ENCODE data around the gene TMEM186. TPM values are rescaled to one million over a fixed set of nuclear protein-coding genes. Genes with fewer than 3 reads are reported as not detected.
"Not testable (repeated sequence)": the region's sequence is repeated elsewhere in the genome, so short reads cannot be mapped to it uniquely, and the experiment has no call there.

The TMEM186 gene
- total and polyA plus RNA-seq, 4 experiments from 2014 or later, result 9.4 to 20.0 (median 16.7) TPM

- Histone ChIP-seq H3K27ac (ENCODE audit: low read depth, low read length) (no peak overlapping the region), H3K4me1 (ENCODE audit: insufficient read depth, low read length) (no peaks in the 10 kb centered on the region), H3K4me3 (ENCODE audit: low read length in 2 of 2) (no peak overlapping the region), H3K36me3 (ENCODE audit: insufficient read depth, low read length) (peaks cover 79% of the 10 kb centered on the region), H3K27me3 (ENCODE audit: insufficient read depth, low read length) (no peaks in the 10 kb centered on the region), H3K9me3 (ENCODE audit: control insufficient read depth in 1 of 2, low read length in 2 of 2) (no peaks in the 10 kb centered on the region)
- Mint-ChIP-seq H3K27me3 (no peaks in the 10 kb centered on the region), H3K36me3 (peaks cover 48 to 78% of the 10 kb centered on the region in 2 donors), H3K4me3 (no peak overlapping the region), H3K4me1 (peaks cover 0 to 6% (median 3%) of the 10 kb centered on the region in 4 donors), H3K27ac (peak overlapping the region in 1 of 7 donors; percentile 12), H3K9me3 (no peaks in the 10 kb centered on the region)
- DNase-seq, result no peak
- CTCF ChIA-PET (ENCODE audit: partially characterized antibody), result no interaction called here
- intact Hi-C loops (cut with micrococcal nuclease), result no loop called here
- POLR2A ChIA-PET (ENCODE audit: partially characterized antibody), result no interaction called here
Observed at GRCh38 chr16:8808613-8809353, 11.3 kb upstream of the TMEM186 start.

DNA sequence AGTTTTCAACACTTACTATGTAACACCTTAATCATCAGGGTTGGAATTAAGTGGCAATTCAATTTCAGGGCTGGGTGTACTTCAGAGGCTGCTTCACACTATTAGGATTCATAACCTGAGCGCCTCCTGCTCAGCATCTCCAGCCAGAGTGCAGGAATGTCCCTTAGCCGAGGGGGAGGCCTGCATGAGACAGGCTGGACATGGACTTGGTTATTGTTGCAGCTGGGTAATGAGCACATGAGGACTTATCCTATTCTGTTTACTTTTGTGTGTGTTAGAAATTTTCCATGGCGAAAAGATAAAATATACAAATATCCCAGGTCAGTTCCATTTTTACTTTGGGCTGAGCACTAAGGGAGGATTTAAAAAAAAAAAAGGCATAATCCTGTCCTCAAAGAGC is 10.6 kb upstream of the TMEM186 start:
- no peak overlapping the region for H3K4me3 ChIP-seq (ENCODE audit: low read length in 2 of 2)

DNA sequence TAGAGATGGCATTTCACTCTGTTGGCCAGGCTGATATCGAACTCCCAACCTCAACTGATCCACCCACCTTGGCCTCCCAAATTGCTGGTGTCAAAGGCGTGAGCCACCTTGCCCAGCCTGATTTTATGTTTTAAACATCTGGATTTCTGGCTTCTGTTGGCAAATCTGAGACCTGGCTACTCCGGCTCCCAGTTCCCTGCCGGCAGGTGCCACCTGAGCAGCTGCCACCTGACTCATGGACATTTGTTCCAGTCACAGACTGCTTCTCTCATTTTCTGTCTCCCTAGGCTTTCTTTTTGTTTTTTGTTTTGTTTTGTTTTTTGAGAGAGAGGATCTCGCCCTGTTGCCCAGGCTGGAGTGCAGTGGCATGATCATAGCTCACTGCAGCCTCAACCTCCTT is 9.8 kb upstream of the TMEM186 start:
- CTCF ChIA-PET (ENCODE audit: partially characterized antibody), result no interaction called here
- no peak overlapping the region for H3K27ac ChIP-seq (ENCODE audit: low read depth, low read length)
- H3K4me1 ChIP-seq (ENCODE audit: insufficient read depth, low read length), result no peaks in the 10 kb centered on the region
- Mint-ChIP-seq H3K36me3 (peaks cover 45 to 76% of the 10 kb centered on the region in 2 donors), H3K27me3 (no peaks in the 10 kb centered on the region), H3K4me1 (peaks cover 2 to 9% (median 8%) of the 10 kb centered on the region in 4 donors), H3K27ac (peak overlapping the region in 1 of 7 donors; percentile 68), H3K9me3 (no peaks in the 10 kb centered on the region), H3K4me3 (no peak overlapping the region)
- POLR2A ChIA-PET (ENCODE audit: partially characterized antibody), result interaction anchor here (1.3 kb wide), 1 partner anchor 10 kb away, joined by 3 read pairs; the partner anchor contains the start of genes PMM2 and TMEM186
- peaks cover 75% of the 10 kb centered on the region for H3K36me3 ChIP-seq (ENCODE audit: insufficient read depth, low read length)
- H3K9me3 ChIP-seq (ENCODE audit: control insufficient read depth in 1 of 2, low read length in 2 of 2), result no peaks in the 10 kb centered on the region
- intact Hi-C loops (cut with micrococcal nuclease), result no loop called here
- no peaks in the 10 kb centered on the region for H3K27me3 ChIP-seq (ENCODE audit: insufficient read depth, low read length)
- DNase-seq, result no peak
- H3K4me3 ChIP-seq (ENCODE audit: low read length in 2 of 2), result no peak overlapping the region

More for the DNA sequence above, 10.6 kb upstream of the TMEM186 start:
- H3K36me3 ChIP-seq (ENCODE audit: insufficient read depth, low read length), result peaks cover 76% of the 10 kb centered on the region
- ChIA-PET CTCF (ENCODE audit: partially characterized antibody) (no interaction called here), POLR2A (ENCODE audit: partially characterized antibody) (no interaction called here)
- H3K27me3 Mint-ChIP-seq, result no peaks in the 10 kb centered on the region
- no peaks in the 10 kb centered on the region for H3K27me3 ChIP-seq (ENCODE audit: insufficient read depth, low read length)
- peaks cover 2 to 9% (median 7%) of the 10 kb centered on the region in 4 donors for H3K4me1 Mint-ChIP-seq
- H3K27ac Mint-ChIP-seq, result peak overlapping the region in 1 of 7 donors; percentile 65
- H3K4me3 Mint-ChIP-seq, result no peak overlapping the region
- H3K36me3 Mint-ChIP-seq, result peaks cover 47 to 77% of the 10 kb centered on the region in 2 donors
- no peaks in the 10 kb centered on the region for H3K9me3 ChIP-seq (ENCODE audit: control insufficient read depth in 1 of 2, low read length in 2 of 2)
- H3K27ac ChIP-seq (ENCODE audit: low read depth, low read length), result no peak overlapping the region
- no peak for DNase-seq
- H3K9me3 Mint-ChIP-seq, result no peaks in the 10 kb centered on the region
- H3K4me1 ChIP-seq (ENCODE audit: insufficient read depth, low read length), result no peaks in the 10 kb centered on the region
- intact Hi-C loops (cut with micrococcal nuclease), result no loop called here

GRCh38 chr16:8806272-8806983 is 9.0 kb upstream of the TMEM186 start:
- Mint-ChIP-seq H3K27ac (peak overlapping the region in 1 of 7 donors; percentile 47), H3K36me3 (peaks cover 47 to 75% of the 10 kb centered on the region in 2 donors), H3K4me1 (peaks cover 2 to 13% (median 8%) of the 10 kb centered on the region in 4 donors), H3K9me3 (no peaks in the 10 kb centered on the region), H3K4me3 (no peak overlapping the region), H3K27me3 (no peaks in the 10 kb centered on the region)
- Histone ChIP-seq H3K4me1 (ENCODE audit: insufficient read depth, low read length) (no peaks in the 10 kb centered on the region), H3K27me3 (ENCODE audit: insufficient read depth, low read length) (no peaks in the 10 kb centered on the region), H3K4me3 (ENCODE audit: low read length in 2 of 2) (no peak overlapping the region), H3K9me3 (ENCODE audit: control insufficient read depth in 1 of 2, low read length in 2 of 2) (no peaks in the 10 kb centered on the region), H3K27ac (ENCODE audit: low read depth, low read length) (no peak overlapping the region), H3K36me3 (ENCODE audit: insufficient read depth, low read length) (peaks cover 72% of the 10 kb centered on the region)
- ChIA-PET POLR2A (ENCODE audit: partially characterized antibody) (interaction anchor here (1.3 kb wide), 1 partner anchor 9 kb away, joined by 3 read pairs; the partner anchor contains the start of genes PMM2 and TMEM186), CTCF (ENCODE audit: partially characterized antibody) (interaction anchor here (1.7 kb wide), 1 partner anchor 74 kb away, joined by 7 read pairs; no protein-coding TSS in a partner anchor)
- intact Hi-C loops (cut with micrococcal nuclease), result no loop called here
- no peak for DNase-seq

- no peak overlapping the region for H3K4me3 ChIP-seq (ENCODE audit: low read length in 2 of 2)
- peaks cover 54% of the 10 kb centered on the region for H3K36me3 ChIP-seq (ENCODE audit: insufficient read depth, low read length)
- no peak overlapping the region for H3K4me3 Mint-ChIP-seq
- ChIA-PET CTCF (ENCODE audit: partially characterized antibody) (no interaction called here), POLR2A (ENCODE audit: partially characterized antibody) (no interaction called here)
- H3K27ac ChIP-seq (ENCODE audit: low read depth, low read length), result no peak overlapping the region
- peaks cover 10% of the 10 kb centered on the region for H3K4me1 ChIP-seq (ENCODE audit: insufficient read depth, low read length)
- no peaks in the 10 kb centered on the region for H3K27me3 ChIP-seq (ENCODE audit: insufficient read depth, low read length)
- intact Hi-C loops (cut with micrococcal nuclease), result no loop called here
- no peaks in the 10 kb centered on the region for H3K27me3 Mint-ChIP-seq
- peak overlapping the region in 1 of 7 donors; percentile 60 for H3K27ac Mint-ChIP-seq
- no peaks in the 10 kb centered on the region for H3K9me3 Mint-ChIP-seq
- no peak for DNase-seq
- H3K4me1 Mint-ChIP-seq, result peaks cover 4 to 15% (median 11%) of the 10 kb centered on the region in 4 donors
- no peaks in the 10 kb centered on the region for H3K9me3 ChIP-seq (ENCODE audit: control insufficient read depth in 1 of 2, low read length in 2 of 2)
- H3K36me3 Mint-ChIP-seq, result peaks cover 41 to 65% of the 10 kb centered on the region in 2 donors
Observed at GRCh38 chr16:8804313-8804712, 6.9 kb upstream of the TMEM186 start.

DNA sequence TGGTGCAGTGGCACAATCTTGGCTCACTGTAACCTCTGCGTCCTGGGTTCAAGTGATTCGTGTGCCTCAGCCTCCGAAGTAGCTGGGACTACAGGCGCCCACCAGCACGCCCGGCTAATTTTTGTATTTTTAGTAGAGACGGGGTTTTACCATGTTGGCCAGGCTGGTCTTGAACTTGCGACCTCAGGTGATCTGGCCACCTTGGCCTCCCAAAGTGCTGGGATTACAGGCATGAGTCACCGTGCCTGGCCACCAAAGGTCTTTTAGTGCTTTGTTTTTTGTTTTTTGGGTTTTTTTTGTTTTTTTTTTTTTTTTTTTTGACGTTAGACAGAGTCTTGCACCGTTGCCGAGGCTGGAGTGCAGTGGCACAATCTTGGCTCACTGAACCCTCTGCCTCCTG is 6.3 kb upstream of the TMEM186 start:
- DNase-seq; H3K4me3 ChIP-seq (ENCODE audit: low read length in 2 of 2); H3K27me3 ChIP-seq (ENCODE audit: insufficient read depth, low read length); H3K27ac Mint-ChIP-seq; H3K27me3 Mint-ChIP-seq; H3K9me3 Mint-ChIP-seq; POLR2A ChIA-PET (ENCODE audit: partially characterized antibody); H3K4me3 Mint-ChIP-seq; intact Hi-C loops (cut with micrococcal nuclease); H3K27ac ChIP-seq (ENCODE audit: low read depth, low read length); H3K9me3 ChIP-seq (ENCODE audit: control insufficient read depth in 1 of 2, low read length in 2 of 2): not testable (repeated sequence)
- H3K4me1 ChIP-seq (ENCODE audit: insufficient read depth, low read length), result peaks cover 15% of the 10 kb centered on the region
- peaks cover 9 to 21% (median 16%) of the 10 kb centered on the region in 4 donors for H3K4me1 Mint-ChIP-seq
- peaks cover 49% of the 10 kb centered on the region for H3K36me3 ChIP-seq (ENCODE audit: insufficient read depth, low read length)
- H3K36me3 Mint-ChIP-seq, result peaks cover 38 to 61% of the 10 kb centered on the region in 2 donors
- CTCF ChIA-PET (ENCODE audit: partially characterized antibody), result interaction anchor here (0.6 kb wide), 1 partner anchor 367 kb away, joined by 3 read pairs; no protein-coding TSS in a partner anchor

DNA sequence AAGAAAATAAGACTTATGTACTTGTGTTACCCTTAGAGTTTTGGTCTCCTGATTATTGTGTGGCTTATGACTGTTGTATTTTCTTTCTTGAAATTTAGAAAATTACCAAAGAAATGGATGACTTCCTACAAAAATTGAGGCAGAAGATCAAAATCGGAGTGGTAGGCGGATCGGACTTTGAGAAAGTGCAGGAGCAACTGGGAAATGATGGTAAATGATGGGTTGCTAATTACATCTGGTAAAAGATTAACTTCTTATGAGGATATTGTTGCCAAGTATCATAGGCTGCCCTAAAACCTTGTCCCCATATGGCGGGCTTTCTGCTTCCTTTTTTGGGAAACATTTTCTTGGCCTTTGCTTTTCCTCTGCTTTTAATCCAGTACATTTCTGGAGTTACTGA is 4.3 kb upstream of the TMEM186 start:
- Mint-ChIP-seq H3K36me3 (peaks cover 25 to 54% of the 10 kb centered on the region in 2 donors), H3K27ac (no peak overlapping the region), H3K9me3 (peaks cover 0 to 2% (median 0%) of the 10 kb centered on the region in 8 donors), H3K27me3 (no peaks in the 10 kb centered on the region), H3K4me3 (no peak overlapping the region), H3K4me1 (peaks cover 18 to 41% (median 27%) of the 10 kb centered on the region in 4 donors)
- DNase-seq, result no peak
- ChIA-PET POLR2A (ENCODE audit: partially characterized antibody) (no interaction called here), CTCF (ENCODE audit: partially characterized antibody) (interaction anchor here (0.9 kb wide), 1 partner anchor 295 kb away, joined by 4 read pairs; no protein-coding TSS in a partner anchor)
- intact Hi-C loops (cut with micrococcal nuclease), result no loop called here
- Histone ChIP-seq H3K4me3 (ENCODE audit: low read length in 2 of 2) (no peak overlapping the region), H3K4me1 (ENCODE audit: insufficient read depth, low read length) (peaks cover 32% of the 10 kb centered on the region), H3K9me3 (ENCODE audit: control insufficient read depth in 1 of 2, low read length in 2 of 2) (no peaks in the 10 kb centered on the region), H3K27me3 (ENCODE audit: insufficient read depth, low read length) (no peaks in the 10 kb centered on the region), H3K27ac (ENCODE audit: low read depth, low read length) (no peak overlapping the region), H3K36me3 (ENCODE audit: insufficient read depth, low read length) (peaks cover 33% of the 10 kb centered on the region)

Measured in CD4-positive, alpha-beta memory T cell (primary cell).